ENCODE data around the gene ZP3.
"Not testable (repeated sequence)": the region's sequence is repeated elsewhere in the genome, so short reads cannot be mapped to it uniquely, and the experiment has no call there.

The ZP3 gene

DNA sequence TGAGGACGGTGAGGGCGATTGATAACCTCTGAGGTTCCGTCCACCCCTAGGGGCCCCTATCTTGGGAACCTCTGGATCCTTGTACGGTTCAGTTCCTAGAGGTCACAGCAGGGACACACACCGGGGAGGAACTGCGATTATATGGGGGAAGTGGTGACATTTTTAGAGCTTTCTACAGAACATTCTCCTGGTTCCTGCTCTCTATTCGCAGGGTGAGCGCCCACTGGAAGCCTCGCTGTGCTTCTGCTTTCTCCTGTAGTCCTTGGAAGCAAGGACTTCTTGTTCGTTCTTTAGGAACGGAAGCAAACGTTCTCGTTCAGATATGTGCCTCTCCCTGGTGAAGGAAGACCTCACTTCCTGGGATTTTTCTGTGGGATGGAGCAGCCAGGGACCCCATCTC is 63.2 kb downstream of the ZP3 start:
- FAIRE-seq: not testable (repeated sequence)

Measured in A204.1 (cell line).